ENCODE measurements around the gene DUSP3. TPM values are rescaled to one million over a fixed set of nuclear protein-coding genes. Genes with fewer than 3 reads are reported as not detected.
A peak's percentile ranks its signal among the peaks of the same experiment; 100 is the strongest.

DUSP3 gene
- total RNA-seq, 1 donor from 2014 or later, result 39.7 TPM

GRCh38 chr17:43723697-43724359 is 54.9 kb downstream of the DUSP3 start:
- H3K36me3 ChIP-seq (ENCODE audit: control insufficient read depth in 3 of 3, insufficient read depth in 3 of 3, low read length in 3 of 3), result no peaks in the 10 kb centered on the region
- H3K4me1 ChIP-seq (ENCODE audit: control insufficient read depth in 3 of 3, insufficient read depth in 3 of 3, low read length in 3 of 3), result peaks cover 0 to 18% (median 5%) of the 10 kb centered on the region in 3 donors
- H3K9me3 ChIP-seq (ENCODE audit: control insufficient read depth in 3 of 3, low read length in 3 of 3), result no peaks in the 10 kb centered on the region
- H3K4me3 ChIP-seq (ENCODE audit: low read length in 3 of 3), result no peak overlapping the region
- H3K27ac ChIP-seq (ENCODE audit: low read depth, low read length), result no peak overlapping the region
- no peaks in the 10 kb centered on the region for H3K27me3 ChIP-seq (ENCODE audit: control insufficient read depth in 3 of 3, insufficient read depth in 3 of 3, low read length in 3 of 3)
- H3K9ac ChIP-seq (ENCODE audit: low read depth in 1 of 3, low read length in 3 of 3), result no peak overlapping the region

- Histone ChIP-seq H3K9ac (ENCODE audit: low read depth in 1 of 3, low read length in 3 of 3) (no peak overlapping the region), H3K27ac (ENCODE audit: low read depth, low read length) (no peak overlapping the region), H3K9me3 (ENCODE audit: control insufficient read depth in 3 of 3, low read length in 3 of 3) (no peaks in the 10 kb centered on the region), H3K27me3 (ENCODE audit: control insufficient read depth in 3 of 3, insufficient read depth in 3 of 3, low read length in 3 of 3) (no peaks in the 10 kb centered on the region), H3K4me3 (ENCODE audit: low read length in 3 of 3) (no peak overlapping the region), H3K36me3 (ENCODE audit: control insufficient read depth in 3 of 3, insufficient read depth in 3 of 3, low read length in 3 of 3) (no peaks in the 10 kb centered on the region), H3K4me1 (ENCODE audit: control insufficient read depth in 3 of 3, insufficient read depth in 3 of 3, low read length in 3 of 3) (peaks cover 0 to 18% (median 5%) of the 10 kb centered on the region in 3 donors)
Measured at GRCh38 chr17:43722870-43723665, 55.7 kb downstream of the DUSP3 start.

- H3K9me3 ChIP-seq (ENCODE audit: control insufficient read depth in 3 of 3, low read length in 3 of 3), result no peaks in the 10 kb centered on the region
Measured at GRCh38 chr17:43722269-43722619, 56.5 kb downstream of the DUSP3 start.

GRCh38 chr17:43721537-43722268 is 57.1 kb downstream of the DUSP3 start:
- no peak overlapping the region for H3K9ac ChIP-seq (ENCODE audit: low read depth in 1 of 3, low read length in 3 of 3)

More at GRCh38 chr17:43722269-43722619, 56.5 kb downstream of the DUSP3 start:
- no peaks in the 10 kb centered on the region for H3K36me3 ChIP-seq (ENCODE audit: control insufficient read depth in 3 of 3, insufficient read depth in 3 of 3, low read length in 3 of 3)
- H3K4me1 ChIP-seq (ENCODE audit: control insufficient read depth in 3 of 3, insufficient read depth in 3 of 3, low read length in 3 of 3), result peaks cover 0 to 18% (median 5%) of the 10 kb centered on the region in 3 donors
- H3K4me3 ChIP-seq (ENCODE audit: low read length in 3 of 3), result no peak overlapping the region
- H3K27ac ChIP-seq (ENCODE audit: low read depth, low read length), result no peak overlapping the region
- H3K9ac ChIP-seq (ENCODE audit: low read depth in 1 of 3, low read length in 3 of 3), result no peak overlapping the region
- H3K27me3 ChIP-seq (ENCODE audit: control insufficient read depth in 3 of 3, insufficient read depth in 3 of 3, low read length in 3 of 3), result no peaks in the 10 kb centered on the region

GRCh38 chr17:43720311-43721060 is 58.3 kb downstream of the DUSP3 start:
- Histone ChIP-seq H3K9me3 (ENCODE audit: control insufficient read depth in 3 of 3, low read length in 3 of 3) (no peaks in the 10 kb centered on the region), H3K27ac (ENCODE audit: low read depth, low read length) (peak overlapping the region; percentile 87), H3K4me3 (ENCODE audit: low read length in 3 of 3) (peak overlapping the region; percentile 79 to 91 (median 83))

More at GRCh38 chr17:43721537-43722268, 57.1 kb downstream of the DUSP3 start:
- Histone ChIP-seq H3K4me1 (ENCODE audit: control insufficient read depth in 3 of 3, insufficient read depth in 3 of 3, low read length in 3 of 3) (peaks cover 0 to 18% (median 5%) of the 10 kb centered on the region in 3 donors), H3K4me3 (ENCODE audit: low read length in 3 of 3) (no peak overlapping the region), H3K36me3 (ENCODE audit: control insufficient read depth in 3 of 3, insufficient read depth in 3 of 3, low read length in 3 of 3) (no peaks in the 10 kb centered on the region), H3K27me3 (ENCODE audit: control insufficient read depth in 3 of 3, insufficient read depth in 3 of 3, low read length in 3 of 3) (no peaks in the 10 kb centered on the region), H3K27ac (ENCODE audit: low read depth, low read length) (no peak overlapping the region), H3K9me3 (ENCODE audit: control insufficient read depth in 3 of 3, low read length in 3 of 3) (no peaks in the 10 kb centered on the region)

GRCh38 chr17:43719578-43719977 is 59.2 kb downstream of the DUSP3 start:
- Histone ChIP-seq H3K4me1 (ENCODE audit: control insufficient read depth in 3 of 3, insufficient read depth in 3 of 3, low read length in 3 of 3) (peaks cover 0 to 17% (median 7%) of the 10 kb centered on the region in 3 donors), H3K4me3 (ENCODE audit: low read length in 3 of 3) (peak overlapping the region in 1 of 3 donors; percentile 91), H3K27me3 (ENCODE audit: control insufficient read depth in 3 of 3, insufficient read depth in 3 of 3, low read length in 3 of 3) (peaks cover 0 to 3% (median 0%) of the 10 kb centered on the region in 3 donors), H3K9me3 (ENCODE audit: control insufficient read depth in 3 of 3, low read length in 3 of 3) (no peaks in the 10 kb centered on the region), H3K27ac (ENCODE audit: low read depth, low read length) (peak overlapping the region; percentile 87), H3K36me3 (ENCODE audit: control insufficient read depth in 3 of 3, insufficient read depth in 3 of 3, low read length in 3 of 3) (no peaks in the 10 kb centered on the region), H3K9ac (ENCODE audit: low read depth in 1 of 3, low read length in 3 of 3) (no peak overlapping the region)

More at GRCh38 chr17:43720311-43721060, 58.3 kb downstream of the DUSP3 start:
- H3K27me3 ChIP-seq (ENCODE audit: control insufficient read depth in 3 of 3, insufficient read depth in 3 of 3, low read length in 3 of 3), result no peaks in the 10 kb centered on the region
- H3K4me1 ChIP-seq (ENCODE audit: control insufficient read depth in 3 of 3, insufficient read depth in 3 of 3, low read length in 3 of 3), result peaks cover 0 to 18% (median 5%) of the 10 kb centered on the region in 3 donors
- H3K36me3 ChIP-seq (ENCODE audit: control insufficient read depth in 3 of 3, insufficient read depth in 3 of 3, low read length in 3 of 3), result no peaks in the 10 kb centered on the region
- peak overlapping the region; percentile 86 to 96 (median 89) for H3K9ac ChIP-seq (ENCODE audit: low read depth in 1 of 3, low read length in 3 of 3)

DNA sequence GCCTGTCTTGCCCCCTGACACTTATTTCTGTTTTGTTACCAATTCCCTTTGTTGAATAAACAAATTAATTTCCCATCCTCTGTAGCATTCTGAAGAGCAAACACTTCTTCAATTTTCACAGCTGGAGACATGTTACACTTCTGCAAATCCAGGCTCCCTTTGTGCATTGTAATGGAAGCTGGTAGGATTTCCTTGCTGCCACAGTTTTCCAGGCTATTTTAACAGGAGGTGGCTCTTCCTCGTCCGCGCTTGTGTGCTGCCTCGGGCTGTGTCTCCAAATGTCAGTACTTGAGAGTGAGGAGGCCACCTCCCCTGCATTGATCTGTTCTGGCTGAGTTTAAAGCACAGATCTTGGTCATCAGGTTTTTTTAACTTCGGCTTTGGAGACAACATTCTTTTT is 60.2 kb downstream of the DUSP3 start:
- Histone ChIP-seq H3K27ac (ENCODE audit: low read depth, low read length) (no peak overlapping the region), H3K36me3 (ENCODE audit: control insufficient read depth in 3 of 3, insufficient read depth in 3 of 3, low read length in 3 of 3) (no peaks in the 10 kb centered on the region), H3K9me3 (ENCODE audit: control insufficient read depth in 3 of 3, low read length in 3 of 3) (no peaks in the 10 kb centered on the region), H3K9ac (ENCODE audit: low read depth in 1 of 3, low read length in 3 of 3) (no peak overlapping the region), H3K27me3 (ENCODE audit: control insufficient read depth in 3 of 3, insufficient read depth in 3 of 3, low read length in 3 of 3) (peaks cover 0 to 6% (median 3%) of the 10 kb centered on the region in 3 donors), H3K4me1 (ENCODE audit: control insufficient read depth in 3 of 3, insufficient read depth in 3 of 3, low read length in 3 of 3) (peaks cover under 1 to 17% (median 13%) of the 10 kb centered on the region in 3 donors), H3K4me3 (ENCODE audit: low read length in 3 of 3) (no peak overlapping the region)

GRCh38 chr17:43717913-43718312 is 60.9 kb downstream of the DUSP3 start:
- Histone ChIP-seq H3K27ac (ENCODE audit: low read depth, low read length) (no peak overlapping the region), H3K4me1 (ENCODE audit: control insufficient read depth in 3 of 3, insufficient read depth in 3 of 3, low read length in 3 of 3) (peaks cover 5 to 21% (median 18%) of the 10 kb centered on the region in 3 donors), H3K27me3 (ENCODE audit: control insufficient read depth in 3 of 3, insufficient read depth in 3 of 3, low read length in 3 of 3) (peaks cover 0 to 12% (median 9%) of the 10 kb centered on the region in 3 donors), H3K4me3 (ENCODE audit: low read length in 3 of 3) (no peak overlapping the region), H3K9ac (ENCODE audit: low read depth in 1 of 3, low read length in 3 of 3) (no peak overlapping the region), H3K9me3 (ENCODE audit: control insufficient read depth in 3 of 3, low read length in 3 of 3) (no peaks in the 10 kb centered on the region), H3K36me3 (ENCODE audit: control insufficient read depth in 3 of 3, insufficient read depth in 3 of 3, low read length in 3 of 3) (no peaks in the 10 kb centered on the region)
